RWPE2 (cell line): ENCODE measurements around the gene HIVEP3.

Source experiments
- ATAC-seq: fragments of 200-7000 bp; cut with Tn5 transposase; 3 replicates; pipeline ENCODE4 v1.9.1; 2021; ENCODE audit warnings: low read depth
- DNase-seq: peaks from one replicate; pipeline ENCODE4 v3.0.0-alpha.2; 2020; ENCODE audit warnings: low spot score
- H3K27ac ChIP-seq: fragments of 450-650 bp; 2 replicates; pipeline ENCODE4 v1.5.1; 2017; ENCODE audit warnings: mild to moderate bottlenecking; ENCODE audit not compliant: poor library complexity, severe bottlenecking
- H3K27me3 ChIP-seq: fragments of 250-450 bp; sonication (Bioruptor Pico); 2 replicates; pipeline ENCODE4 v1.5.1; 2021; ENCODE audit warnings: mild to moderate bottlenecking, moderate library complexity; ENCODE audit not compliant: insufficient read depth, poor library complexity, severe bottlenecking
- H3K36me3 ChIP-seq: fragments of 250-450 bp; sonication (Bioruptor Pico); 2 replicates; pipeline ENCODE4 v1.5.1; 2020; ENCODE audit warnings: low read depth, mild to moderate bottlenecking, moderate library complexity
- H3K4me1 ChIP-seq: fragments of 250-450 bp; sonication (Bioruptor Pico); 2 replicates; pipeline ENCODE4 v1.5.1; 2021; ENCODE audit warnings: mild to moderate bottlenecking, moderate library complexity; ENCODE audit not compliant: insufficient read depth, poor library complexity, severe bottlenecking
- H3K4me3 ChIP-seq: fragments of 250-450 bp; sonication (Bioruptor Pico); 2 replicates; pipeline ENCODE4 v1.5.1; 2021; ENCODE audit warnings: mild to moderate bottlenecking, moderate library complexity; ENCODE audit not compliant: severe bottlenecking
- H3K9me3 ChIP-seq: fragments of 250-450 bp; sonication (Bioruptor Pico); 2 replicates; pipeline ENCODE4 v1.5.1; 2021; ENCODE audit warnings: mild to moderate bottlenecking, moderate library complexity; ENCODE audit not compliant: severe bottlenecking
- TF ChIP-seq, protein P1 (sequence below): fragments of 450-650 bp; IDR thresholded peaks from one replicate; pipeline ENCODE4 v1.5.1; 2017; ENCODE audit warnings: mild to moderate bottlenecking, moderate library complexity; ENCODE audit not compliant: poor library complexity, severe bottlenecking

HIVEP3 gene

GRCh38 chr1:41811051-41811795 is 107.5 kb downstream of the HIVEP3 start:
- H3K4me1 ChIP-seq, result peaks cover 10% of the 10 kb centered on the region
- peak overlapping the region; percentile 87 for H3K27ac ChIP-seq
- H3K4me3 ChIP-seq, result no peak overlapping the region
- no peak for ATAC-seq
- TF ChIP-seq, protein P1, sequence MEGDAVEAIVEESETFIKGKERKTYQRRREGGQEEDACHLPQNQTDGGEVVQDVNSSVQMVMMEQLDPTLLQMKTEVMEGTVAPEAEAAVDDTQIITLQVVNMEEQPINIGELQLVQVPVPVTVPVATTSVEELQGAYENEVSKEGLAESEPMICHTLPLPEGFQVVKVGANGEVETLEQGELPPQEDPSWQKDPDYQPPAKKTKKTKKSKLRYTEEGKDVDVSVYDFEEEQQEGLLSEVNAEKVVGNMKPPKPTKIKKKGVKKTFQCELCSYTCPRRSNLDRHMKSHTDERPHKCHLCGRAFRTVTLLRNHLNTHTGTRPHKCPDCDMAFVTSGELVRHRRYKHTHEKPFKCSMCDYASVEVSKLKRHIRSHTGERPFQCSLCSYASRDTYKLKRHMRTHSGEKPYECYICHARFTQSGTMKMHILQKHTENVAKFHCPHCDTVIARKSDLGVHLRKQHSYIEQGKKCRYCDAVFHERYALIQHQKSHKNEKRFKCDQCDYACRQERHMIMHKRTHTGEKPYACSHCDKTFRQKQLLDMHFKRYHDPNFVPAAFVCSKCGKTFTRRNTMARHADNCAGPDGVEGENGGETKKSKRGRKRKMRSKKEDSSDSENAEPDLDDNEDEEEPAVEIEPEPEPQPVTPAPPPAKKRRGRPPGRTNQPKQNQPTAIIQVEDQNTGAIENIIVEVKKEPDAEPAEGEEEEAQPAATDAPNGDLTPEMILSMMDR, result no peak
- H3K27me3 ChIP-seq, result no peaks in the 10 kb centered on the region
- no peak for DNase-seq
- H3K9me3 ChIP-seq, result no peaks in the 10 kb centered on the region
- H3K36me3 ChIP-seq, result no peaks in the 10 kb centered on the region

DNA sequence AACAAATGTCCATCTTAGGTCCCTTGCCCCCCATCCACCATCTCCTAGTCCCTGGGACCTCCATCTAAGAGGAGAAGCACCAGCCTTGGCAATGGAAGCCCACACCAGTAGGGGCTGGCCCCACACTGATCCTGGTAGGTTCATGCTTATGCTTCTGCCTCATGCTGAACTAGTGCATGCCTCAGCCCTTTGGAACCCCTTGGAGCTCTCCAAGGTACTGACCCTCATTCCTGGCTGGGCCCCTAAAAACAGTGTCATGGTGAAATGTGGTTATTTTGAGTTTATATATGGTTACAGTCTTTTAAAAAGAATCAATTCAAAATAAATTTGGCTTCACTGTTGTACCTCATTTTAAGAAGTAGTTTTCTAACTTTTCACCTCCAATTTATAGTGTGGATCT is 108.3 kb downstream of the HIVEP3 start:
- no peaks in the 10 kb centered on the region for H3K27me3 ChIP-seq
- no peak for DNase-seq
- no peak for ATAC-seq
- H3K4me3 ChIP-seq, result no peak overlapping the region
- H3K36me3 ChIP-seq, result no peaks in the 10 kb centered on the region
- H3K27ac ChIP-seq, result no peak overlapping the region
- H3K4me1 ChIP-seq, result peaks cover 10% of the 10 kb centered on the region
- no peaks in the 10 kb centered on the region for H3K9me3 ChIP-seq
- TF ChIP-seq, protein P1, result no peak

DNA sequence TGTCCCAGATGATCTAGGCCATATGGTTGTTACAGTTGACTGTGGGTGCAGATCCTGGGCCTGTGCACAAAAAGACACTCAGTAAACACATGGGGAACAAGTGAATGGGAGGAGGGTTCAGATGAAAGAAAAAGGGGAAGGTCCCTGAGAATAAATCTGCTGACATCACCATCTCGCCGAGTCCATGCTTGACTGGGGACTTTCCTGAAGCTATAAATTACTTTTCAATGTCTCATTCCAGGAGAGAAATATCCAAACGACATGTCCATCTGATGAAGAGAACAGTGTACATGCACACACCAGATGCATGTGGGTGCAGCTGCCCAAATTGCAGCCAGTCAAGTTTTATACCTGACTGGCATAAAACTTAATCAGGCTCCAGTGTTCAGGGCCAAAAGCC is 109.0 kb downstream of the HIVEP3 start:
- ATAC-seq (no peak), DNase-seq (no peak)

GRCh38 chr1:41807390-41807789 is 111.3 kb downstream of the HIVEP3 start:
- ATAC-seq (no peak), DNase-seq (no peak)
- Histone ChIP-seq H3K9me3 (no peaks in the 10 kb centered on the region), H3K27me3 (no peaks in the 10 kb centered on the region), H3K4me3 (no peak overlapping the region), H3K4me1 (peaks cover 26% of the 10 kb centered on the region), H3K27ac (no peak overlapping the region), H3K36me3 (no peaks in the 10 kb centered on the region)
- TF ChIP-seq, protein P1, result no peak

More for the DNA sequence above, 109.0 kb downstream of the HIVEP3 start:
- TF ChIP-seq, protein P1, result no peak
- Histone ChIP-seq H3K4me3 (no peak overlapping the region), H3K27ac (no peak overlapping the region), H3K9me3 (no peaks in the 10 kb centered on the region), H3K36me3 (no peaks in the 10 kb centered on the region), H3K4me1 (peaks cover 10% of the 10 kb centered on the region), H3K27me3 (no peaks in the 10 kb centered on the region)

GRCh38 chr1:41806472-41807155 is 112.1 kb downstream of the HIVEP3 start:
- peaks cover 23% of the 10 kb centered on the region for H3K4me1 ChIP-seq
- no peak for DNase-seq
- TF ChIP-seq, protein P1, result no peak
- no peaks in the 10 kb centered on the region for H3K9me3 ChIP-seq
- H3K27ac ChIP-seq, result no peak overlapping the region
- H3K4me3 ChIP-seq, result no peak overlapping the region
- H3K27me3 ChIP-seq, result no peaks in the 10 kb centered on the region
- H3K36me3 ChIP-seq, result no peaks in the 10 kb centered on the region
- ATAC-seq, result no peak
